ENCODE results near the gene CHRNG. TPM values are rescaled to one million over a fixed set of nuclear protein-coding genes. Genes with fewer than 3 reads are reported as not detected.

CHRNG gene
- total and polyA plus RNA-seq, 2 experiments from 2014 or later, result not detected

DNA sequence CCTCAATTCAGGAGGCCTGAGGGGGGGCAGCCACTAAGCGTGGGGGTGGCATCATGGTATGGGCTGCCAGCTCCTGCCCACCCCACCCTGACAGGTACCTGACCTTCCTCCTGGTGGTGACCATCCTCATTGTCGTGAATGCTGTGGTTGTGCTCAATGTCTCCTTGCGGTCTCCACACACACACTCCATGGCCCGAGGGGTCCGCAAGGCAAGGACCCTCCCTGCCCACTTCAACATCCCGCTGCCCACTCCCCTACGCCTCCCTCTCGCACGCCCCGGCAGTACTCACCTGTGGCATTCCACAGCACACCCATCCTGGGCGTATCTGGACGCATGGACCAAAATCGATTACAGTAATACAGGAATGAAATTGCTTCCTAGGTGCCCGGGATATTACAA lies 4.0 kb downstream of the CHRNG start:
- H3K9me2 ChIP-seq (ENCODE audit: insufficient read depth), result no peaks in the 10 kb centered on the region
- DNase-seq (ENCODE audit: low spot score) (no peak), ATAC-seq (no peak)
- no peak overlapping the region for H3K4me2 ChIP-seq
- Mint-ChIP-seq H3K36me3 (ENCODE audit: low read depth) (peaks cover 19% of the 10 kb centered on the region), H3K27me3 (ENCODE audit: insufficient read depth, low read depth, poor library complexity) (peaks cover 11% of the 10 kb centered on the region), H3K4me1 (peaks cover 21% of the 10 kb centered on the region), H3K4me3 (no peak overlapping the region), H3K27ac (no peak overlapping the region), H3K9me3 (peaks cover under 1% of the 10 kb centered on the region; the same call in 1 of the 3 replicates)
- H3K27me3 ChIP-seq (ENCODE audit: insufficient read depth), result no peaks in the 10 kb centered on the region
- H3K4me3 ChIP-seq, result no peak overlapping the region
- TF ChIP-seq ZNF114 (CRISPR knock-in tag; IDR thresholded peaks at IDR 0.05) (no peak), EZH2 (IDR thresholded peaks at IDR 0.05; ENCODE audit: low read depth, unreplicated experiment) (no peak), CREB1 (CRISPR knock-in tag; IDR thresholded peaks at IDR 0.05; ENCODE audit: low read depth) (no peak), ZNF331 (CRISPR knock-in tag; IDR thresholded peaks at IDR 0.05; ENCODE audit: low read depth) (no peak), EZH2phosphoT487 (IDR thresholded peaks at IDR 0.05; ENCODE audit: unreplicated experiment) (no peak), JUNB (IDR thresholded peaks at IDR 0.05; ENCODE audit: unreplicated experiment) (no peak), POLR2AphosphoS5 (IDR thresholded peaks at IDR 0.05; ENCODE audit: low read depth) (no peak; the same call in 1 of the 2 replicates), STAT1 (IDR thresholded peaks at IDR 0.05; ENCODE audit: unreplicated experiment) (no peak), NANOG (IDR thresholded peaks at IDR 0.05; ENCODE audit: borderline replicate concordance) (no peak)
- TF ChIP-seq, protein P1, sequence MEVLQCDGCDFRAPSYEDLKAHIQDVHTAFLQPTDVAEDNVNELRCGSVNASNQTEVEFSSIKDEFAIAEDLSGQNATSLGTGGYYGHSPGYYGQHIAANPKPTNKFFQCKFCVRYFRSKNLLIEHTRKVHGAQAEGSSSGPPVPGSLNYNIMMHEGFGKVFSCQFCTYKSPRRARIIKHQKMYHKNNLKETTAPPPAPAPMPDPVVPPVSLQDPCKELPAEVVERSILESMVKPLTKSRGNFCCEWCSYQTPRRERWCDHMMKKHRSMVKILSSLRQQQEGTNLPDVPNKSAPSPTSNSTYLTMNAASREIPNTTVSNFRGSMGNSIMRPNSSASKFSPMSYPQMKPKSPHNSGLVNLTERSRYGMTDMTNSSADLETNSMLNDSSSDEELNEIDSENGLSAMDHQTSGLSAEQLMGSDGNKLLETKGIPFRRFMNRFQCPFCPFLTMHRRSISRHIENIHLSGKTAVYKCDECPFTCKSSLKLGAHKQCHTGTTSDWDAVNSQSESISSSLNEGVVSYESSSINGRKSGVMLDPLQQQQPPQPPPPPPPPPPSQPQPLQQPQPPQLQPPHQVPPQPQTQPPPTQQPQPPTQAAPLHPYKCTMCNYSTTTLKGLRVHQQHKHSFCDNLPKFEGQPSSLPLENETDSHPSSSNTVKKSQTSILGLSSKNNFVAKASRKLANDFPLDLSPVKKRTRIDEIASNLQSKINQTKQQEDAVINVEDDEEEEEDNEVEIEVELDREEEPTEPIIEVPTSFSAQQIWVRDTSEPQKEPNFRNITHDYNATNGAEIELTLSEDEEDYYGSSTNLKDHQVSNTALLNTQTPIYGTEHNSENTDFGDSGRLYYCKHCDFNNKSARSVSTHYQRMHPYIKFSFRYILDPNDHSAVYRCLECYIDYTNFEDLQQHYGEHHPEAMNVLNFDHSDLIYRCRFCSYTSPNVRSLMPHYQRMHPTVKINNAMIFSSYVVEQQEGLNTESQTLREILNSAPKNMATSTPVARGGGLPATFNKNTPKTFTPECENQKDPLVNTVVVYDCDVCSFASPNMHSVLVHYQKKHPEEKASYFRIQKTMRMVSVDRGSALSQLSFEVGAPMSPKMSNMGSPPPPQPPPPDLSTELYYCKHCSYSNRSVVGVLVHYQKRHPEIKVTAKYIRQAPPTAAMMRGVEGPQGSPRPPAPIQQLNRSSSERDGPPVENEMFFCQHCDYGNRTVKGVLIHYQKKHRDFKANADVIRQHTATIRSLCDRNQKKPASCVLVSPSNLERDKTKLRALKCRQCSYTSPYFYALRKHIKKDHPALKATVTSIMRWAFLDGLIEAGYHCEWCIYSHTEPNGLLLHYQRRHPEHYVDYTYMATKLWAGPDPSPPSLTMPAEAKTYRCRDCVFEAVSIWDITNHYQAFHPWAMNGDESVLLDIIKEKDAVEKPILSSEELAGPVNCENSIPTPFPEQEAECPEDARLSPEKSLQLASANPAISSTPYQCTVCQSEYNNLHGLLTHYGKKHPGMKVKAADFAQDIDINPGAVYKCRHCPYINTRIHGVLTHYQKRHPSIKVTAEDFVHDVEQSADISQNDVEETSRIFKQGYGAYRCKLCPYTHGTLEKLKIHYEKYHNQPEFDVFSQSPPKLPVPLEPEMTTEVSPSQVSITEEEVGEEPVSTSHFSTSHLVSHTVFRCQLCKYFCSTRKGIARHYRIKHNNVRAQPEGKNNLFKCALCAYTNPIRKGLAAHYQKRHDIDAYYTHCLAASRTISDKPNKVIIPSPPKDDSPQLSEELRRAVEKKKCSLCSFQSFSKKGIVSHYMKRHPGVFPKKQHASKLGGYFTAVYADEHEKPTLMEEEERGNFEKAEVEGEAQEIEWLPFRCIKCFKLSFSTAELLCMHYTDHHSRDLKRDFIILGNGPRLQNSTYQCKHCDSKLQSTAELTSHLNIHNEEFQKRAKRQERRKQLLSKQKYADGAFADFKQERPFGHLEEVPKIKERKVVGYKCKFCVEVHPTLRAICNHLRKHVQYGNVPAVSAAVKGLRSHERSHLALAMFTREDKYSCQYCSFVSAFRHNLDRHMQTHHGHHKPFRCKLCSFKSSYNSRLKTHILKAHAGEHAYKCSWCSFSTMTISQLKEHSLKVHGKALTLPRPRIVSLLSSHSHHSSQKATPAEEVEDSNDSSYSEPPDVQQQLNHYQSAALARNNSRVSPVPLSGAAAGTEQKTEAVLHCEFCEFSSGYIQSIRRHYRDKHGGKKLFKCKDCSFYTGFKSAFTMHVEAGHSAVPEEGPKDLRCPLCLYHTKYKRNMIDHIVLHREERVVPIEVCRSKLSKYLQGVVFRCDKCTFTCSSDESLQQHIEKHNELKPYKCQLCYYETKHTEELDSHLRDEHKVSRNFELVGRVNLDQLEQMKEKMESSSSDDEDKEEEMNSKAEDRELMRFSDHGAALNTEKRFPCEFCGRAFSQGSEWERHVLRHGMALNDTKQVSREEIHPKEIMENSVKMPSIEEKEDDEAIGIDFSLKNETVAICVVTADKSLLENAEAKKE (CRISPR knock-in tag; IDR thresholded peaks at IDR 0.05), result no peak
- TF ChIP-seq, protein P2, sequence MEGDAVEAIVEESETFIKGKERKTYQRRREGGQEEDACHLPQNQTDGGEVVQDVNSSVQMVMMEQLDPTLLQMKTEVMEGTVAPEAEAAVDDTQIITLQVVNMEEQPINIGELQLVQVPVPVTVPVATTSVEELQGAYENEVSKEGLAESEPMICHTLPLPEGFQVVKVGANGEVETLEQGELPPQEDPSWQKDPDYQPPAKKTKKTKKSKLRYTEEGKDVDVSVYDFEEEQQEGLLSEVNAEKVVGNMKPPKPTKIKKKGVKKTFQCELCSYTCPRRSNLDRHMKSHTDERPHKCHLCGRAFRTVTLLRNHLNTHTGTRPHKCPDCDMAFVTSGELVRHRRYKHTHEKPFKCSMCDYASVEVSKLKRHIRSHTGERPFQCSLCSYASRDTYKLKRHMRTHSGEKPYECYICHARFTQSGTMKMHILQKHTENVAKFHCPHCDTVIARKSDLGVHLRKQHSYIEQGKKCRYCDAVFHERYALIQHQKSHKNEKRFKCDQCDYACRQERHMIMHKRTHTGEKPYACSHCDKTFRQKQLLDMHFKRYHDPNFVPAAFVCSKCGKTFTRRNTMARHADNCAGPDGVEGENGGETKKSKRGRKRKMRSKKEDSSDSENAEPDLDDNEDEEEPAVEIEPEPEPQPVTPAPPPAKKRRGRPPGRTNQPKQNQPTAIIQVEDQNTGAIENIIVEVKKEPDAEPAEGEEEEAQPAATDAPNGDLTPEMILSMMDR (conservative IDR thresholded peaks at IDR 0.05; ENCODE audit: low read depth in 2 of 2), result no peak
- TF ChIP-seq, protein P3, sequence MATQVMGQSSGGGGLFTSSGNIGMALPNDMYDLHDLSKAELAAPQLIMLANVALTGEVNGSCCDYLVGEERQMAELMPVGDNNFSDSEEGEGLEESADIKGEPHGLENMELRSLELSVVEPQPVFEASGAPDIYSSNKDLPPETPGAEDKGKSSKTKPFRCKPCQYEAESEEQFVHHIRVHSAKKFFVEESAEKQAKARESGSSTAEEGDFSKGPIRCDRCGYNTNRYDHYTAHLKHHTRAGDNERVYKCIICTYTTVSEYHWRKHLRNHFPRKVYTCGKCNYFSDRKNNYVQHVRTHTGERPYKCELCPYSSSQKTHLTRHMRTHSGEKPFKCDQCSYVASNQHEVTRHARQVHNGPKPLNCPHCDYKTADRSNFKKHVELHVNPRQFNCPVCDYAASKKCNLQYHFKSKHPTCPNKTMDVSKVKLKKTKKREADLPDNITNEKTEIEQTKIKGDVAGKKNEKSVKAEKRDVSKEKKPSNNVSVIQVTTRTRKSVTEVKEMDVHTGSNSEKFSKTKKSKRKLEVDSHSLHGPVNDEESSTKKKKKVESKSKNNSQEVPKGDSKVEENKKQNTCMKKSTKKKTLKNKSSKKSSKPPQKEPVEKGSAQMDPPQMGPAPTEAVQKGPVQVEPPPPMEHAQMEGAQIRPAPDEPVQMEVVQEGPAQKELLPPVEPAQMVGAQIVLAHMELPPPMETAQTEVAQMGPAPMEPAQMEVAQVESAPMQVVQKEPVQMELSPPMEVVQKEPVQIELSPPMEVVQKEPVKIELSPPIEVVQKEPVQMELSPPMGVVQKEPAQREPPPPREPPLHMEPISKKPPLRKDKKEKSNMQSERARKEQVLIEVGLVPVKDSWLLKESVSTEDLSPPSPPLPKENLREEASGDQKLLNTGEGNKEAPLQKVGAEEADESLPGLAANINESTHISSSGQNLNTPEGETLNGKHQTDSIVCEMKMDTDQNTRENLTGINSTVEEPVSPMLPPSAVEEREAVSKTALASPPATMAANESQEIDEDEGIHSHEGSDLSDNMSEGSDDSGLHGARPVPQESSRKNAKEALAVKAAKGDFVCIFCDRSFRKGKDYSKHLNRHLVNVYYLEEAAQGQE (IDR thresholded peaks at IDR 0.05; ENCODE audit: unreplicated experiment), result no peak
- TF ChIP-seq, protein P4, sequence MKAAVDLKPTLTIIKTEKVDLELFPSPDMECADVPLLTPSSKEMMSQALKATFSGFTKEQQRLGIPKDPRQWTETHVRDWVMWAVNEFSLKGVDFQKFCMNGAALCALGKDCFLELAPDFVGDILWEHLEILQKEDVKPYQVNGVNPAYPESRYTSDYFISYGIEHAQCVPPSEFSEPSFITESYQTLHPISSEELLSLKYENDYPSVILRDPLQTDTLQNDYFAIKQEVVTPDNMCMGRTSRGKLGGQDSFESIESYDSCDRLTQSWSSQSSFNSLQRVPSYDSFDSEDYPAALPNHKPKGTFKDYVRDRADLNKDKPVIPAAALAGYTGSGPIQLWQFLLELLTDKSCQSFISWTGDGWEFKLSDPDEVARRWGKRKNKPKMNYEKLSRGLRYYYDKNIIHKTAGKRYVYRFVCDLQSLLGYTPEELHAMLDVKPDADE (IDR thresholded peaks at IDR 0.05), result no peak
- H3K79me2 ChIP-seq (replicated peaks; ENCODE audit: insufficient read depth), result peaks cover 20% of the 10 kb centered on the region
- H3K4me1 ChIP-seq (ENCODE audit: insufficient read depth), result peaks cover under 1% of the 10 kb centered on the region; the same call in 1 of the 2 replicates
- 0 out of 2 replicates have a peak, but pooled peaks cover 3% of the 10 kb centered on the region for H4K20me1 ChIP-seq (replicated peaks; ENCODE audit: insufficient read depth)
- H2AFZ ChIP-seq, result no peak overlapping the region
- no peak overlapping the region for H3K27ac ChIP-seq (ENCODE audit: low read depth)
- no peaks in the 10 kb centered on the region for H3F3A ChIP-seq (replicated peaks; ENCODE audit: low read depth)
- peaks cover 7% of the 10 kb centered on the region; the same call in 1 of the 2 replicates for H3K36me3 ChIP-seq (ENCODE audit: insufficient read depth)
